GM10248 (cell line): ENCODE measurements around the gene ALG12.

Experiments used
- CTCF ChIA-PET: fragments of 300-600 bp; sonication (Branson Sonifier 250); formaldehyde crosslinking; extraction: SDS; loops from one replicate; lab custom pipeline; 2021; ENCODE audit warnings: antibody characterized with exemption; lab: Yijun Ruan, JAX
- POLR2A ChIA-PET: fragments of 350-650 bp; sonication (Branson Sonifier 250); formaldehyde crosslinking; extraction: SDS; loops from one replicate; lab custom pipeline; 2020; ENCODE audit warnings: antibody characterized with exemption; lab: Yijun Ruan, JAX
- DNase-seq: peaks from one replicate; pipeline ENCODE4 v3.0.0; 2012; ENCODE audit errors: extremely low spot score
- TF ChIP-seq, protein P1 (sequence below): IDR thresholded peaks from 2 replicates; pipeline ENCODE4 v1.5.1; 2012; ENCODE audit warnings: mild to moderate bottlenecking, low read depth; ENCODE audit errors: extremely low read depth, missing control alignments, control extremely low read depth

ALG12 gene

DNA sequence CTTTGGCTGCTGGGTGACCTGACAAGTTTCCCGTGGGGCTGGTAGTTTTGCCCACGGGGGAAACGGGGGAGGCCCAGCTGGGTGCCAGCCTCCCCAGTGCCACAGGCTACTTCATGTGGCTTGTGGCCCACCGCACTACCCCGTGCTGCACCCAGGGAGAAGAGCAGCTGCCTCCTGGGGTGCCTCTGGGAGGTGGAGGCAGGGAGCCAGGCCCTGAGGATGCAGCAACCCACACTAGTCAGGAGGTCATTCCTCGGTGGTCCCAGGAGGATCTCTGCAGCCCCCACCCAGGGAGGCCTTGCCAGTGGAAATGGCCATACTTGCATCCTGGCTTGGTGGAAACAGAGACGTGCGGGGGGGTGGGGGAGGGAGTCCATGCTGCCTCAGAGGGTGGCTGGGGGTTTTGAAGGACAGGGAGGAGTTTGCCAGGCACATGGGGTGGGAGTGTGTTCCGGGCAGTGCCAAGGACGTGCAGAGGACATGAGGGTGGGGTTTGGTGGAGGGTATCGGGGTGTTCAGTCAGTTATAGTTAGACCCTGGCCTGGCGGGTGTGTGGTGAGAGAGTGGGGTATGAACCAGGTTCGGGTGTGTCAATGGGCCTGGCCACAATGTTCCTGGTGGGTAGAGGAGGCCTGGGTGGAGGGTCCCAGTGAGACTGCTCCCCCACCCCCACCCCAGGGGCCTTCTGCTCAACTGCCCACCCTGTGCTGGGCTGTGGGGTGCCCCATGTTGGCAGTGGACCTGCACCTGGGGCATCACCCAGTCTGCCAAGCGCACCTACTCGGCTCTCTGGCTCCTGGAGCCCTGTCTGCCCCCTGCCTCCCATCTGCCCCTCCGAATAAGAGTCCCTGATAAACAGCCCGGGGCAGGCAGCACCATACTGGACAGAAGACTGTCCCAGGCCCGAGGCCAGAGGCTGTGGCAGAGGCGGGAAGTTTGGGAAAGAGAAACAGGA is 46.2 kb upstream of the ALG12 start:
- POLR2A ChIA-PET: no interaction called here
- TF ChIP-seq, protein P1, sequence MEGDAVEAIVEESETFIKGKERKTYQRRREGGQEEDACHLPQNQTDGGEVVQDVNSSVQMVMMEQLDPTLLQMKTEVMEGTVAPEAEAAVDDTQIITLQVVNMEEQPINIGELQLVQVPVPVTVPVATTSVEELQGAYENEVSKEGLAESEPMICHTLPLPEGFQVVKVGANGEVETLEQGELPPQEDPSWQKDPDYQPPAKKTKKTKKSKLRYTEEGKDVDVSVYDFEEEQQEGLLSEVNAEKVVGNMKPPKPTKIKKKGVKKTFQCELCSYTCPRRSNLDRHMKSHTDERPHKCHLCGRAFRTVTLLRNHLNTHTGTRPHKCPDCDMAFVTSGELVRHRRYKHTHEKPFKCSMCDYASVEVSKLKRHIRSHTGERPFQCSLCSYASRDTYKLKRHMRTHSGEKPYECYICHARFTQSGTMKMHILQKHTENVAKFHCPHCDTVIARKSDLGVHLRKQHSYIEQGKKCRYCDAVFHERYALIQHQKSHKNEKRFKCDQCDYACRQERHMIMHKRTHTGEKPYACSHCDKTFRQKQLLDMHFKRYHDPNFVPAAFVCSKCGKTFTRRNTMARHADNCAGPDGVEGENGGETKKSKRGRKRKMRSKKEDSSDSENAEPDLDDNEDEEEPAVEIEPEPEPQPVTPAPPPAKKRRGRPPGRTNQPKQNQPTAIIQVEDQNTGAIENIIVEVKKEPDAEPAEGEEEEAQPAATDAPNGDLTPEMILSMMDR: no peak
- CTCF ChIA-PET: no interaction called here
- no peak for DNase-seq

DNA sequence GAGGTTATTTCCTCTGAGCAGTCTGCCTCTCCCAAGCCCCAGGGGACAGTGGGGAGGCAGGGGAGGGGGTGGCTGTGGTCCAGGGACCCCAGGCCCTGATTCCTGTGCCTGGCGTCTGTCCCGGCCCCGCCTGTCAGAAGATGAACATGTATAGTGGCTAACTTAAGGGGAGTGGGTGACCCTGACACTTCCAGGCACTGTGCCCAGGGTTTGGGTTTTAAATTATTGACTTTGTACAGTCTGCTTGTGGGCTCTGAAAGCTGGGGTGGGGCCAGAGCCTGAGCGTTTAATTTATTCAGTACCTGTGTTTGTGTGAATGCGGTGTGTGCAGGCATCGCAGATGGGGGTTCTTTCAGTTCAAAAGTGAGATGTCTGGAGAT is 45.4 kb upstream of the ALG12 start:
- DNase-seq: no peak
- POLR2A ChIA-PET: no interaction called here
- TF ChIP-seq, protein P1: no peak
- CTCF ChIA-PET: interaction anchor here (1.1 to 1.7 kb wide), 2 partner anchors 8 to 33 kb away, joined by 4 to 10 read pairs; no protein-coding TSS in a partner anchor

DNA sequence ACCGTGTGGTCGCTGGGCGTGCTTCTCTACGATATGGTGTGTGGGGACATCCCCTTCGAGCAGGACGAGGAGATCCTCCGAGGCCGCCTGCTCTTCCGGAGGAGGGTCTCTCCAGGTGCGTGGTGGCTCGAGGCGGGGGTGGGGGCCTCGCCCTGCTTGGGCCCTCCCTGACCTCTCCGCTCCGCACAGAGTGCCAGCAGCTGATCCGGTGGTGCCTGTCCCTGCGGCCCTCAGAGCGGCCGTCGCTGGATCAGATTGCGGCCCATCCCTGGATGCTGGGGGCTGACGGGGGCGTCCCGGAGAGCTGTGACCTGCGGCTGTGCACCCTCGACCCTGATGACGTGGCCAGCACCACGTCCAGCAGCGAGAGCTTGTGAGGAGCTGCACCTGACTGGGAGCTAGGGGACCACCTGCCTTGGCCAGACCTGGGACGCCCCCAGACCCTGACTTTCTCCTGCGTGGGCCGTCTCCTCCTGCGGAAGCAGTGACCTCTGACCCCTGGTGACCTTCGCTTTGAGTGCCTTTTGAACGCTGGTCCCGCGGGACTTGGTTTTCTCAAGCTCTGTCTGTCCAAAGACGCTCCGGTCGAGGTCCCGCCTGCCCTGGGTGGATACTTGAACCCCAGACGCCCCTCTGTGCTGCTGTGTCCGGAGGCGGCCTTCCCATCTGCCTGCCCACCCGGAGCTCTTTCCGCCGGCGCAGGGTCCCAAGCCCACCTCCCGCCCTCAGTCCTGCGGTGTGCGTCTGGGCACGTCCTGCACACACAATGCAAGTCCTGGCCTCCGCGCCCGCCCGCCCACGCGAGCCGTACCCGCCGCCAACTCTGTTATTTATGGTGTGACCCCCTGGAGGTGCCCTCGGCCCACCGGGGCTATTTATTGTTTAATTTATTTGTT is 44.8 kb upstream of the ALG12 start:
- CTCF ChIA-PET: interaction anchor here (1.0 to 1.7 kb wide), 4 partner anchors 9 to 32 kb away, joined by 3 to 10 read pairs (median 4); no protein-coding TSS in a partner anchor
- DNase-seq: no peak
- POLR2A ChIA-PET: interaction anchor here (0.6 to 2.2 kb wide), 6 partner anchors 8 to 545 kb away, joined by 4 to 10 read pairs (median 6); partner anchors contain the start of gene LMF2

DNA sequence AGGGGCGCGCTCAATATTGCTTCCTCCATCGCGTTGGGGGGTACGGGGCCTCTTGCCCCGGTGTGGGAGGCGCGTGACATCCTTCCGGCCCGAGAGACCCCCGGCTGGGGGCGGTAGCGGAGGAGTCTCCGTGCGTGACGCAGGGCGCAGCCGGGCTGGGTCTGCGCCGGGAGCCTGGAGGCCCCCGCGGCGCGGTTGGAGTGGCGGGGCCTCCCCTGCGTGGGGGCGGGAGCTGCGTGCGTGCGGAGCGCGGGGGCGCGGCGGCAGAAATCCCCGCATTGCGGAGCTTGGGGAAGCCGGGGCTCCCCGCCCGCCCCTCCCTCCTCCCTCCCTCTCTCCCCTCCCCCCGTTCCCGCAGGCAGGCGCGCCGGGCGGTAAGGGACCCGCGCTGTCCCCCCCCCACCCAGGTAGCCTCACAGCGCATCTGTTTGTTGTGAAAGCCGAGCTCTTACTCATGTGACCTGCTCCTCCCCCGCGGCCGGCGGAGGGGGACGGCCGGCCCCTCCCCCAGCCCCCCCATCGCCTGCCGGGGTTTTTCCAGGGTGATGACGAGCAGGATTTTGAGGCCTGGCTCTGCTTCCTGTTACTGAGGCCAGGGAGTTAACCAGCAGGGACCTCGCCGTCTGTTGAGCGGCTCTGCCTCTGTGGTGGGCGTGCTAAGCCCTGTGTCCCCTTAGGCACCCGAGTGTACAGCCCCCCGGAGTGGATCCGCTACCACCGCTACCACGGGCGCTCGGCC is 43.9 kb upstream of the ALG12 start:
- CTCF ChIA-PET: interaction anchor here (1.0 to 1.7 kb wide), 4 partner anchors 29 to 68 kb away, joined by 3 to 10 read pairs (median 4); no protein-coding TSS in a partner anchor
- DNase-seq: peak; percentile 84
- TF ChIP-seq, protein P1: no peak
- POLR2A ChIA-PET: interaction anchor here (0.6 to 2.2 kb wide), 7 partner anchors 9 to 546 kb away, joined by 3 to 10 read pairs (median 6); partner anchors contain the start of gene LMF2

More for the DNA sequence above, 44.8 kb upstream of the ALG12 start:
- TF ChIP-seq, protein P1: no peak

DNA sequence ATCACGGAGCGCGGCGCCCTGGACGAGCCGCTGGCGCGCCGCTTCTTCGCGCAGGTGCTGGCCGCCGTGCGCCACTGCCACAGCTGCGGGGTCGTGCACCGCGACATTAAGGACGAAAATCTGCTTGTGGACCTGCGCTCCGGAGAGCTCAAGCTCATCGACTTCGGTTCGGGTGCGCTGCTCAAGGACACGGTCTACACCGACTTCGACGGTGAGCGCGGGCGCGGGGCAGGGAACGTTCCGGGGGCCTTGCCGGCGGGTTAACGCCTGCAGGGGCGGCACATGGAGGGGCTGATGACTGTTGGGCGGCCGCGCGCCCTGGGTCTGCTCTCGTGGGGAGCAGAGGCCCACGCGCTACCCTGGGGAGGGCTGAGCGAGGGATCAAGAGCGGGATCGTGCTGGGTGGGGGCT is 43.4 kb upstream of the ALG12 start:
- no peak for DNase-seq
- ChIA-PET POLR2A (interaction anchor here (0.6 to 2.2 kb wide), 4 partner anchors 9 to 31 kb away, joined by 3 to 10 read pairs (median 6); no protein-coding TSS in a partner anchor), CTCF (interaction anchor here (1.0 to 1.7 kb wide), 3 partner anchors 29 to 69 kb away, joined by 4 to 10 read pairs (median 5); no protein-coding TSS in a partner anchor)
- TF ChIP-seq, protein P1: no peak
